ENCODE measurements around the gene ZCCHC4.
A peak's percentile ranks its signal among the peaks of the same experiment; 100 is the strongest.
"Not testable (repeated sequence)": the region's sequence is repeated elsewhere in the genome, so short reads cannot be mapped to it uniquely, and the experiment has no call there.

ZCCHC4 gene

GRCh38 chr4:25313201-25313895, 774 bp downstream of the ZCCHC4 start:
- TF ChIP-seq, protein P1, sequence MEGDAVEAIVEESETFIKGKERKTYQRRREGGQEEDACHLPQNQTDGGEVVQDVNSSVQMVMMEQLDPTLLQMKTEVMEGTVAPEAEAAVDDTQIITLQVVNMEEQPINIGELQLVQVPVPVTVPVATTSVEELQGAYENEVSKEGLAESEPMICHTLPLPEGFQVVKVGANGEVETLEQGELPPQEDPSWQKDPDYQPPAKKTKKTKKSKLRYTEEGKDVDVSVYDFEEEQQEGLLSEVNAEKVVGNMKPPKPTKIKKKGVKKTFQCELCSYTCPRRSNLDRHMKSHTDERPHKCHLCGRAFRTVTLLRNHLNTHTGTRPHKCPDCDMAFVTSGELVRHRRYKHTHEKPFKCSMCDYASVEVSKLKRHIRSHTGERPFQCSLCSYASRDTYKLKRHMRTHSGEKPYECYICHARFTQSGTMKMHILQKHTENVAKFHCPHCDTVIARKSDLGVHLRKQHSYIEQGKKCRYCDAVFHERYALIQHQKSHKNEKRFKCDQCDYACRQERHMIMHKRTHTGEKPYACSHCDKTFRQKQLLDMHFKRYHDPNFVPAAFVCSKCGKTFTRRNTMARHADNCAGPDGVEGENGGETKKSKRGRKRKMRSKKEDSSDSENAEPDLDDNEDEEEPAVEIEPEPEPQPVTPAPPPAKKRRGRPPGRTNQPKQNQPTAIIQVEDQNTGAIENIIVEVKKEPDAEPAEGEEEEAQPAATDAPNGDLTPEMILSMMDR (IDR thresholded peaks at IDR 0.05; ENCODE audit: low read depth, low read length), result no peak
- DNase-seq (ENCODE audit: low read depth in 2 of 2), result peak in 1 of 2 donors; percentile 25
- peak overlapping the region; percentile 82 to 88 for H3K4me3 ChIP-seq (replicated peaks in 1 of 2; ENCODE audit: low read depth in 2 of 2, low read length in 2 of 2)

GRCh38 chr4:25320336-25320735, 7.8 kb downstream of the ZCCHC4 start:
- TF ChIP-seq, protein P1 (IDR thresholded peaks at IDR 0.05; ENCODE audit: low read depth, low read length), result no peak
- no peak overlapping the region for H3K4me3 ChIP-seq (replicated peaks in 1 of 2; ENCODE audit: low read depth in 2 of 2, low read length in 2 of 2)
- peak; percentile 32 to 88 for DNase-seq (ENCODE audit: low read depth in 2 of 2)

- H3K4me3 ChIP-seq (replicated peaks in 1 of 2; ENCODE audit: low read depth in 2 of 2, low read length in 2 of 2), result peak overlapping the region in 1 of 2 donors; percentile 18
- DNase-seq (ENCODE audit: low read depth in 2 of 2), result peak; percentile 77 to 90
- TF ChIP-seq, protein P1 (IDR thresholded peaks at IDR 0.05; ENCODE audit: low read depth, low read length), result no peak
These were observed 8.2 kb downstream of the ZCCHC4 start for GRCh38 chr4:25320773-25321172.

DNA sequence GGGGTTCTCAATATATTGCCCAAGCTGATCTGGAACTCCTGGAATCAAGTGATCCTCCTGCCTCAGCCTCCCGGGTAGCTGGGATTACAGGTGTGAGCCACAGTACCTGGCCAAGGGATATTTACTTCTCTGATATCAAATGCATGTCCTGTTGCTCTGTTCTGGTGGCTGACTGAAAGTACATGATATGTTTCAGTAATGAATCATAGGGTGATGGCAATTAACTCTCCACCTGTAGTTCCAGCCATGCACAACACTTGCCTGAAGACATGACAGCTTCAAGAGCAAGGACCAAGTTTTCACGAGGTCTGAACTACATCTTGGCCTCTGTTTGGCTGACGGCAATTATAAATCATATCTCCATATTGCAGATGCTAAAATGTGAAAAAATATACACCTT, 9.1 kb downstream of the ZCCHC4 start:
- TF ChIP-seq, protein P1 (IDR thresholded peaks at IDR 0.05; ENCODE audit: low read depth, low read length), result no peak
- no peak for DNase-seq (ENCODE audit: low read depth in 2 of 2)
- no peak overlapping the region for H3K4me3 ChIP-seq (replicated peaks in 1 of 2; ENCODE audit: low read depth in 2 of 2, low read length in 2 of 2)

GRCh38 chr4:25328463-25328862, 15.9 kb downstream of the ZCCHC4 start:
- H3K4me3 ChIP-seq (replicated peaks in 1 of 2; ENCODE audit: low read depth in 2 of 2, low read length in 2 of 2); DNase-seq (ENCODE audit: low read depth in 2 of 2): not testable (repeated sequence)

GRCh38 chr4:25330335-25330734, 17.8 kb downstream of the ZCCHC4 start:
- H3K4me3 ChIP-seq (replicated peaks in 1 of 2; ENCODE audit: low read depth in 2 of 2, low read length in 2 of 2), result no peak overlapping the region
- DNase-seq (ENCODE audit: low read depth in 2 of 2), result no peak

More at GRCh38 chr4:25330335-25330734, 17.8 kb downstream of the ZCCHC4 start:
- TF ChIP-seq, protein P1 (IDR thresholded peaks at IDR 0.05; ENCODE audit: low read depth, low read length), result no peak

Measured in cardiac fibroblast (primary cell).